ENCODE results near the gene ATP6V1B1.

DNA sequence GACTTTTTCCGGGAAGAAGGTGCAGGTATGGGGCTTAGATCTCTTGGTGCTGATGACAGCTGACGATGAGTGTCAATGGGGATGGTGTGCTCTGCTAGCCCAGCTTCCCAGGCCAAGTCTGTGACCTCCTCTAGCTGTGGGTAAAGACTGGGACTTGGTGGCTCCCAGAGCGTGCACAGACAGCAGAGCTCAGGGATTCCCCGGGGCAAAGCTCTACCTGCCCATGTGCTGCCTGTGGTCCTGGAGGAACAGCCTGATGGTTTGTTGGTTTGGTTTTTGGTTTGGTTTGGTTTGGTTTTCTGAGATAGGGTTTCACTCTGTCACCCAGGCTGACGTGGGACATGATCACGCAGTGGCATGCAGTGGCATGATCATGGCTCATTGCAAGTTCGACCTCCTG, 19.2 kb downstream of the ATP6V1B1 start:
- TF ChIP-seq EZH2 (IDR thresholded peaks at IDR 0.05) (no peak), POLR2AphosphoS5 (IDR thresholded peaks at IDR 0.05; ENCODE audit: borderline replicate concordance, low read depth, low read length) (no peak), FOXP2 (optimal IDR thresholded peaks at IDR 0.05; ENCODE audit: control extremely low read depth, extremely low read length, insufficient read depth) (no peak)
